ENCODE measurements around the gene CEND1. TPM values are rescaled to one million over a fixed set of nuclear protein-coding genes. Genes with fewer than 3 reads are reported as not detected.

The CEND1 gene
- total and polyA plus RNA-seq, 2 experiments from 2014 or later, result not detected

DNA sequence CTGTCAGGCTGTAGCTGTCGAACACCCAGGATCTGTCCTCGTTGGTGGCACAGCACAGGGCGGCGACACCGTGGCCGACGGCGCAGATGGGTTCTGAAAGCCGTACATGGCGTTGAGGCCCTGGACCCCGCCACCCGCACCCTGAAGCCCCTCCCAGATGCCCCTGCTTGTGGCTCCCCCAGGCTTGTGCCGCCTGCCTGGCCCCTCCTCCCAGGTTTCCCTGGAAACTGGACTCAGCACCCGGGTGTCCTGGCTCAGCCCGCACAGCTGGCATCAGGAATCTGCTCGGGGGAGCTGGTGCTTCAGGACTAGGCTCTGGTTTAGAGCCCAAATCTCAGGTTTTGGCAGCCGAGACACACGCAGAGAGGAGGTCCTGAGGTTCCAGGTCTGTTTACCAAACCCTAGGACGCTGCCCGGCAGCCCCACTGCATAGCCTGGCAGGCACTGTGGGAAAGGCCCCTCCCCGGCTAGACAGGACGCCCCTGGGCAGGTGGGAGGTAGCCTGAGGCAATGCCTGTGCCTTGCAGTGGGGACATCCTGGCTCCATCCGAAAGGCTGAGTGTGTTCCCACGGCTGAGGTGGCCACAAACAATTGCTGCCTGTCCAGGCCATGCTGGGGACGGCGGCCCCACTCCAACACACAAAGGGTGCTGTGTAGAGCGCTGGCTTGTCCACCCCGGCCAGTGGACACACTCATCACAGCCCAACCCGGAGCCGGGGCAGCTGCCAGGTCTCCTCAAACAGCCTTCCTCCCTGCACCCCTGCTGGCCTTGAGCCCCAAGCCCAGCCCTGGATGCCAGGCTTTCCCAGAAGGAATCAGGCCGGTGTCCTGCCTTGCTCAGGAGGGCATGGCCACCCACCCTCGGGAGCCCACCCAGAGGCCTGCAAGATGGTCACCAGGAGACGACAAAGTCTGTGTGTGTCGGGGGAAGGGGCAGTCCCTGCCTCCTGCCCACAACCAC lies 17.2 kb downstream of the CEND1 start:
- peaks cover 41% of the 10 kb centered on the region for H4K20me1 ChIP-seq (ENCODE audit: insufficient read depth, poor library complexity, severe bottlenecking)
- H3K4me1 ChIP-seq (ENCODE audit: insufficient read depth), result peaks cover 13% of the 10 kb centered on the region
- DNase-seq (ENCODE audit: low spot score), result peak; percentile 4
- TF ChIP-seq EZH2 (IDR thresholded peaks at IDR 0.05; ENCODE audit: borderline replicate concordance), result no peak
- TF ChIP-seq EZH2phosphoT487 (IDR thresholded peaks at IDR 0.05; ENCODE audit: low read depth, severe bottlenecking, unreplicated experiment), result no peak
- no peaks in the 10 kb centered on the region for H3K9me3 ChIP-seq (ENCODE audit: low read depth)
- no peaks in the 10 kb centered on the region for H3K9me2 ChIP-seq (replicated peaks; ENCODE audit: insufficient read depth)
- H3K36me3 ChIP-seq (replicated peaks; ENCODE audit: insufficient read depth, low read depth), result no peaks in the 10 kb centered on the region
- H3K27ac ChIP-seq, result no peak overlapping the region
- H3K4me2 ChIP-seq, result no peak overlapping the region
- 97% methylated on average over 25 of the region's 34 CpGs for WGBS (ENCODE audit: low lambda C conversion rate, missing lambda C conversion rate)
- H3K79me2 ChIP-seq, result peaks cover 49% of the 10 kb centered on the region
- no peak overlapping the region for H3K4me3 ChIP-seq
- H3K27me3 ChIP-seq, result no peaks in the 10 kb centered on the region
- no peak overlapping the region for H2AFZ ChIP-seq

DNA sequence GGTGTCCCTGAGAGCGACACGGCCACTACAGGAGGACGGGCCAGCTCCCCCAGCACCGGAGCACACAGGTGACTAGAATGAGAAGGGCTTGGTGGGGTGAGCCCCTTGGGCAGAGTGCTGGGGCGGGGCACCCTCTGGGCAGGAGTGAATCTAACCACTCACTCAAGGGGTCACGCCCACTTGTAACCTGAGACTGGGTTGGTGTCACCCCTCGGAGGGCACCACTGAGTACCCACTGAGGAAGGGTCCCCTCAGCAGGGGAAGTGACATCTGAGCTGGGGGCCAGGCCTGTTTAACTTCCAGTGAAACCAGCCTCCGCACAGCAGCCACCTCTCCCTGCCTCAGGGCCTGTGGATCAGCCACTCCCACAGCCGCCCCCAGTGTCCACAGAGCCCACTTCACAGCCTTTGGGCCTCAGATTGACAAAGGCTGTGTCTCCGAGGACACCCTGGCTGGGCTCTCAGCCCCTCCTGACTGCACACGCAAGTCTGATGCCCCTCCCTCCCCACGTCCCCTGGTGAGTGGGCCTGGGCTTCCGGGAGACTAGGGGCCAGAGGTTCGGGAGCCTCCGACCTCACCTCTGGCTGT lies 18.2 kb downstream of the CEND1 start:
- DNase-seq (ENCODE audit: low spot score), result peak; percentile 3
- Histone ChIP-seq H3K36me3 (replicated peaks; ENCODE audit: insufficient read depth, low read depth) (no peaks in the 10 kb centered on the region), H3K4me1 (ENCODE audit: insufficient read depth) (peaks cover 13% of the 10 kb centered on the region), H3K27ac (no peak overlapping the region), H3K4me3 (no peak overlapping the region), H3K27me3 (no peaks in the 10 kb centered on the region), H3K79me2 (peaks cover 40% of the 10 kb centered on the region), H3K9me2 (replicated peaks; ENCODE audit: insufficient read depth) (no peaks in the 10 kb centered on the region), H3K4me2 (no peak overlapping the region), H3K9me3 (ENCODE audit: low read depth) (no peaks in the 10 kb centered on the region), H2AFZ (no peak overlapping the region), H4K20me1 (ENCODE audit: insufficient read depth, poor library complexity, severe bottlenecking) (peaks cover 39% of the 10 kb centered on the region)
- TF ChIP-seq, protein P1, sequence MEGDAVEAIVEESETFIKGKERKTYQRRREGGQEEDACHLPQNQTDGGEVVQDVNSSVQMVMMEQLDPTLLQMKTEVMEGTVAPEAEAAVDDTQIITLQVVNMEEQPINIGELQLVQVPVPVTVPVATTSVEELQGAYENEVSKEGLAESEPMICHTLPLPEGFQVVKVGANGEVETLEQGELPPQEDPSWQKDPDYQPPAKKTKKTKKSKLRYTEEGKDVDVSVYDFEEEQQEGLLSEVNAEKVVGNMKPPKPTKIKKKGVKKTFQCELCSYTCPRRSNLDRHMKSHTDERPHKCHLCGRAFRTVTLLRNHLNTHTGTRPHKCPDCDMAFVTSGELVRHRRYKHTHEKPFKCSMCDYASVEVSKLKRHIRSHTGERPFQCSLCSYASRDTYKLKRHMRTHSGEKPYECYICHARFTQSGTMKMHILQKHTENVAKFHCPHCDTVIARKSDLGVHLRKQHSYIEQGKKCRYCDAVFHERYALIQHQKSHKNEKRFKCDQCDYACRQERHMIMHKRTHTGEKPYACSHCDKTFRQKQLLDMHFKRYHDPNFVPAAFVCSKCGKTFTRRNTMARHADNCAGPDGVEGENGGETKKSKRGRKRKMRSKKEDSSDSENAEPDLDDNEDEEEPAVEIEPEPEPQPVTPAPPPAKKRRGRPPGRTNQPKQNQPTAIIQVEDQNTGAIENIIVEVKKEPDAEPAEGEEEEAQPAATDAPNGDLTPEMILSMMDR (IDR thresholded peaks at IDR 0.05; ENCODE audit: poor library complexity), result no peak
- no peak for TF ChIP-seq EZH2 (IDR thresholded peaks at IDR 0.05; ENCODE audit: borderline replicate concordance)
- no peak for TF ChIP-seq EZH2phosphoT487 (IDR thresholded peaks at IDR 0.05; ENCODE audit: low read depth, severe bottlenecking, unreplicated experiment)
- WGBS (ENCODE audit: low lambda C conversion rate, missing lambda C conversion rate), result 78% methylated on average over 15 of the region's 15 CpGs

DNA sequence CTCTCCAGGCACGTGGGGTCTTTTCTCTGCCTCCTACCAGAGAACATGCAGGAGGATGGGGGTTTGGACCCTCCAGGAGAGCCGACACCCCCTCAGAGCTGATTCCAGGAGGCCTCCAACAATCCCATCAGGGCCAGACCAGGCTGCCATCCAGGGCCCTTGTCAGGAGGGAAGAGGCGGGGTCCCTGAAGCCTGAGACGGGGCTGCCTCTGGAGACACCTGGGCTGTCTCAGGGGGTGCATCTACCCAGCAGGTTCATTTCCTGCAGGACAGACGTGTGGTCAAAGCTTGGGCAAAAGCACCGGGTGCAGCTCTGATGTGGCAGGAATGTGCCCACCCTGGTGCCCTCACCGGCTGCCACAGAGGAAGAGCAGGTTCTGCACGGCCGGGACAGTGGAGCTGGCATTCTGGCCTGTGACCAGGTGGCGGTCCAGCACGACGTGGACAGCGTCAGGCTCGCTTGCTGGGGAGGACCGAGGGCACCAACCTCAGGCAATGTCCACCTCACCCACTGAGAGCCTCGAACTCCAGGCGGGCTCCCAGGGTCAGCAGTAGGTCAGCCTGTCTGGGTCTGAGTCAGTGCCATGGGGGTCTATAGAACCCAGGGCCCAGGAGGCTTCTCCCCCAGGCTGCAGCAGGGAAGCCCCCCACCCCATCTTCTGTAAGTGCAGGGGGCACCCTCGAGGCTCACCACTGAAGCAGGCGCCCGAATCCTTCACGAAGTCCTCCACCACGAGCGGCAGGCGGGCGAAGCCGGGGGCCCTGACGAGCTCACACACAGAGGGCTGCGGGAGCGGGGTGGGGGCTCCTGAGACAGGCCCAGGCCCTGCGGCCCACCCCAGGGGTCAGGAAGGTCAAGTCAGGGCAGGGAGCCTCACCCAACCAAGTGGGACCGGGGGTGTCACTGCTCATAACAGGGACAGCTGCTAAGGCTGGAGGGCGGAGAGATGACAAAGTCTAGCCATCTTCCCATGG lies 19.0 kb downstream of the CEND1 start:
- Histone ChIP-seq H3K9me2 (replicated peaks; ENCODE audit: insufficient read depth) (no peaks in the 10 kb centered on the region), H4K20me1 (ENCODE audit: insufficient read depth, poor library complexity, severe bottlenecking) (peaks cover 32% of the 10 kb centered on the region), H3K4me1 (ENCODE audit: insufficient read depth) (peaks cover 7% of the 10 kb centered on the region), H3K79me2 (peaks cover 33% of the 10 kb centered on the region), H3K36me3 (replicated peaks; ENCODE audit: insufficient read depth, low read depth) (no peaks in the 10 kb centered on the region), H3K27ac (no peak overlapping the region), H3K4me2 (no peak overlapping the region), H3K27me3 (no peaks in the 10 kb centered on the region), H3K4me3 (no peak overlapping the region), H2AFZ (no peak overlapping the region), H3K9me3 (ENCODE audit: low read depth) (no peaks in the 10 kb centered on the region)
- peak; percentile 2 for DNase-seq (ENCODE audit: low spot score)
- 96% methylated on average over 28 of the region's 32 CpGs for WGBS (ENCODE audit: low lambda C conversion rate, missing lambda C conversion rate)
- TF ChIP-seq EZH2phosphoT487 (IDR thresholded peaks at IDR 0.05; ENCODE audit: low read depth, severe bottlenecking, unreplicated experiment) (no peak), EZH2 (IDR thresholded peaks at IDR 0.05; ENCODE audit: borderline replicate concordance) (no peak)
- TF ChIP-seq, protein P1 (IDR thresholded peaks at IDR 0.05; ENCODE audit: poor library complexity), result no peak

All from hepatocyte (in vitro differentiated cells).